Lower lobe of right lung (tissue), 2 donors: ENCODE measurements around the gene MIPEP. TPM values are rescaled to one million over a fixed set of nuclear protein-coding genes. Genes with fewer than 3 reads are reported as not detected.

Experiments
- ATAC-seq, 2 donors: fragments of 200-7000 bp; cut with Tn5 transposase; one replicate each; pipeline ENCODE4 v1.9.1; 2020 to 2022; ENCODE audit warnings: mild to moderate bottlenecking in 2 of 2, moderate library complexity in 2 of 2
- DNase-seq: peaks from one replicate; pipeline ENCODE4 v3.0.0-alpha.2; 2020
- H3K27ac ChIP-seq: fragments of 200-600 bp; one replicate; pipeline ENCODE4 v1.8.0; 2022
- H3K27me3 ChIP-seq: fragments of 200-600 bp; one replicate; pipeline ENCODE4 v1.8.0; 2022; ENCODE audit warnings: low read depth
- H3K36me3 ChIP-seq: fragments of 200-600 bp; one replicate; pipeline ENCODE4 v1.8.0; 2022; ENCODE audit warnings: mild to moderate bottlenecking
- H3K4me1 ChIP-seq: fragments of 200-600 bp; one replicate; pipeline ENCODE4 v1.8.0; 2022
- H3K4me3 ChIP-seq: fragments of 200-600 bp; one replicate; pipeline ENCODE4 v1.8.0; 2022; ENCODE audit warnings: mild to moderate bottlenecking
- H3K9me3 ChIP-seq: fragments of 200-600 bp; one replicate; pipeline ENCODE4 v1.8.0; 2022
- intact Hi-C: fragments of 100-400 bp; cut with DNase I; formaldehyde crosslinking; loops from one replicate; pipeline ENCODE4 v1.11.0; 2022
- total RNA-seq: library from RNA; stranded (reverse); fragmentation: NEBNext Ultra II Directional; extraction: Animal tissue kit (Norgen Biotek cat#: 25700); gene quantifications from one replicate; pipeline ENCODE4 v1.2.1, GENCODE V29; 2021
- TF ChIP-seq, protein P1 (sequence below): fragments of 200-600 bp; IDR thresholded peaks from one replicate; pipeline ENCODE4 v1.8.0; 2022; ENCODE audit warnings: antibody characterized with exemption, mild to moderate bottlenecking
- donor health status: DM: no; HTN: yes; CAD: no; lungs with severe emphysema.

The MIPEP gene
- total RNA-seq, 1 donor from 2014 or later, result 18.4 TPM

DNA sequence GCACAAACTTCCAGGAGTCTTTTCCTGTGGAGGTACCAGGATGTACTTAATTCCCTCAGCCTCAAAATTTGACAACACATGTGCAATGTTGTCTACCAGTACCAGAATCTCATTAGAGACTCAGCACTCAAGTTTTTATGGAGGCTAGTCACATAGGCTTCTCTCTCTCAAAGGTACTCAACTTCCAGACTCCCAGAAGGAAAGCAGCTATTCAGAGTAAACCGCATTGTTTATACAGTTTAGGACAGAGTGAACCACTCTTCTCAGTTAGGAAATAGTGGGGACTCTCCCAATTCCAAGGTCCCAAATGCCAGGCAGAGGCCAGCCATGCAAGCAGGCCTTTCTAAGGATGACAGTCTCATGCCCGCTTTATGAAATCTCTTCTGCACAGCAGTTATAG, 16.6 kb upstream of the MIPEP start:
- ATAC-seq (no peak), DNase-seq (no peak)
- no peak overlapping the region for H3K4me3 ChIP-seq
- TF ChIP-seq, protein P1, sequence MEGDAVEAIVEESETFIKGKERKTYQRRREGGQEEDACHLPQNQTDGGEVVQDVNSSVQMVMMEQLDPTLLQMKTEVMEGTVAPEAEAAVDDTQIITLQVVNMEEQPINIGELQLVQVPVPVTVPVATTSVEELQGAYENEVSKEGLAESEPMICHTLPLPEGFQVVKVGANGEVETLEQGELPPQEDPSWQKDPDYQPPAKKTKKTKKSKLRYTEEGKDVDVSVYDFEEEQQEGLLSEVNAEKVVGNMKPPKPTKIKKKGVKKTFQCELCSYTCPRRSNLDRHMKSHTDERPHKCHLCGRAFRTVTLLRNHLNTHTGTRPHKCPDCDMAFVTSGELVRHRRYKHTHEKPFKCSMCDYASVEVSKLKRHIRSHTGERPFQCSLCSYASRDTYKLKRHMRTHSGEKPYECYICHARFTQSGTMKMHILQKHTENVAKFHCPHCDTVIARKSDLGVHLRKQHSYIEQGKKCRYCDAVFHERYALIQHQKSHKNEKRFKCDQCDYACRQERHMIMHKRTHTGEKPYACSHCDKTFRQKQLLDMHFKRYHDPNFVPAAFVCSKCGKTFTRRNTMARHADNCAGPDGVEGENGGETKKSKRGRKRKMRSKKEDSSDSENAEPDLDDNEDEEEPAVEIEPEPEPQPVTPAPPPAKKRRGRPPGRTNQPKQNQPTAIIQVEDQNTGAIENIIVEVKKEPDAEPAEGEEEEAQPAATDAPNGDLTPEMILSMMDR, result no peak
- H3K4me1 ChIP-seq, result peaks cover 10% of the 10 kb centered on the region
- no peak overlapping the region for H3K27ac ChIP-seq
- H3K9me3 ChIP-seq, result no peaks in the 10 kb centered on the region
- H3K36me3 ChIP-seq, result no peaks in the 10 kb centered on the region
- peaks cover 27% of the 10 kb centered on the region for H3K27me3 ChIP-seq
- intact Hi-C loops, result no loop called here

DNA sequence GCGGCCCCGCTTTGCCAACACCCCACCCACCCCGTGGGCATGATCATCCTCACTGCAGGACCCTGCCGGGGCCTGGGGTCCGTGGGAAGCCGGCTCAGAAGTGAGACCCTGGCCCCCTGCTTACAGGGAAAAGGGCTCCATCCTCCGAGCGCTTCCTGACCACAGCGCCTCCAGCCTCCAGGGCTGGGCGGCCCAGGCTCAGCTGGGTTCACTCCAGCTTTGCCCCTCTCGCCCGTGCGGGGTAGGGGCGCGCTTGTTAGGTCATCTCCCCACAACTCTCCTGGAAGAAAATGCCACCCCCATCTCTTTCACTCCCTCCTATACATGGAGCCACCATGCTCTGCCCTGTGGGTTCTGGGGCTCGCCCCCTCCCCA, 14.7 kb upstream of the MIPEP start:
- intact Hi-C loops, result no loop called here
- ATAC-seq, result peak in 1 of 2 donors; percentile 24
- H3K4me3 ChIP-seq, result no peak overlapping the region
- no peak for DNase-seq
- peaks cover 27% of the 10 kb centered on the region for H3K27me3 ChIP-seq
- H3K36me3 ChIP-seq, result no peaks in the 10 kb centered on the region
- TF ChIP-seq, protein P1, result no peak
- peaks cover 15% of the 10 kb centered on the region for H3K4me1 ChIP-seq
- H3K9me3 ChIP-seq, result no peaks in the 10 kb centered on the region
- H3K27ac ChIP-seq, result no peak overlapping the region

DNA sequence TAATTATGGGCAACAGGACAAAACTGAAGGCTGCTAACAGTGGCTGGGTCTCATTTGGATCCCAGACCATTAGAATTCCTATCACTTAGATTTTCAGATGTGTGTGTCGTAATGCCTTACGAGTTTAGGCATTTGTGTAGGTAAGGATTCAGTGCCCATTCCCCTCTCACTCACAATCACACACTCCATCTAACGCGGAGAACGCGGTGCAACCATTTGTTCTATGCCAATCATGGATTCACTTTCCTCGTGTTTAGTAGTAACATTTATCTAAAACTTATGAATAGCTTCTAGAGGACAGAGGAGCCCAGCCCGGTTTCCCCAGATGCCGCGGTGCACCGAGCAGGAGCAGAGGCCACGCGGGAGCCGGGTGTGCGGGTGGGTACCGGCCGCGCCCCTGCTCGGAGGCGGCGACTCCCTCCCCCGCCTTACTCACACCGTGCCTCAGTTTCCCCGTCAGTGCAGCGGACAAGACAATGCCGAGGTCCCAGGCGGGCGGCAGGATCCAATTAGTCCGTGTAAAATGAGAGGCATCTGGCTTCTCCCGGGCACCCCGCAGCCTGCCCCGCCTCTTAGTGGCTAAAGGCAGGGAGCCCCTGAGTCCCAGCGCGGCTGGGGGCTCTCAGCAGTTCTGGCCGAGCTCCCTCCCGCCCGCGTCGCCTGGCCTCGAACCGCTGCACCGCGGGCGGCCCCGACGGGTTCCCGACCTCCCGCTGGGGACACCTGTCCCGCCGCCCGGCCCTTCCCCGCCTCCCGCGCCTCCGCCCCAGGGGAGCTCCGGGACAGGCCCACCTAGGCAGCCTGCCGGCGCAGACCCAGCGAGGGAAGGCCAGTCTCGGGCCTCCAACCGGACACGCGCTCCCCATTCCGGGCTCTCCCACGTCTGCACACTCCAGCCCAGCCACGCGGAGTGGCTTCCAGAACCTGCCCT, 14.0 kb upstream of the MIPEP start:
- ATAC-seq, result peak; percentile 25 to 55
- no peaks in the 10 kb centered on the region for H3K9me3 ChIP-seq
- no peaks in the 10 kb centered on the region for H3K36me3 ChIP-seq
- no peak overlapping the region for H3K27ac ChIP-seq
- intact Hi-C loops, result no loop called here
- H3K4me1 ChIP-seq, result peaks cover 17% of the 10 kb centered on the region
- no peak for DNase-seq
- H3K27me3 ChIP-seq, result peaks cover 27% of the 10 kb centered on the region
- H3K4me3 ChIP-seq, result peak overlapping the region; percentile 35
- TF ChIP-seq, protein P1, result no peak

DNA sequence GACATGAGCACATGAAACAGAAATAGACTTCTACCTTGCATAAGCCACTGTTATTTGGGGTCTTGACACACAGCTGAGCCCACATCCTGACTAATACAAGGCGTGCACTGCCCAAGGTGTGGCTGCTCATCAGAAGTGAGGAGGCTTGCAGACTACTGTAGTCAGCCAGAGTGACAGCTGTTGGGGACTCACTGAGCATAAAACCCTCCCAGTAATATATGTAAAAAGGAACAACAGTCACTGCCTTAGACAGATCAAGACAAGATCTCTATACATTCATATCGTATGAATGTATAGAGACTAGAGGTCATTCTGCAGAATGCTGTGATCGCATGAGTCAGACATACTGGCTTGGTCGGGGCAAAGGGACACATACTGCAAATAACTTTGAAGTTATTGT, 12.2 kb upstream of the MIPEP start:
- peaks cover 27% of the 10 kb centered on the region for H3K27me3 ChIP-seq
- intact Hi-C loops, result no loop called here
- H3K36me3 ChIP-seq, result no peaks in the 10 kb centered on the region
- H3K4me3 ChIP-seq, result no peak overlapping the region
- peaks cover 17% of the 10 kb centered on the region for H3K4me1 ChIP-seq
- TF ChIP-seq, protein P1, result no peak
- H3K27ac ChIP-seq, result no peak overlapping the region
- DNase-seq (no peak), ATAC-seq (no peak)
- H3K9me3 ChIP-seq, result no peaks in the 10 kb centered on the region

DNA sequence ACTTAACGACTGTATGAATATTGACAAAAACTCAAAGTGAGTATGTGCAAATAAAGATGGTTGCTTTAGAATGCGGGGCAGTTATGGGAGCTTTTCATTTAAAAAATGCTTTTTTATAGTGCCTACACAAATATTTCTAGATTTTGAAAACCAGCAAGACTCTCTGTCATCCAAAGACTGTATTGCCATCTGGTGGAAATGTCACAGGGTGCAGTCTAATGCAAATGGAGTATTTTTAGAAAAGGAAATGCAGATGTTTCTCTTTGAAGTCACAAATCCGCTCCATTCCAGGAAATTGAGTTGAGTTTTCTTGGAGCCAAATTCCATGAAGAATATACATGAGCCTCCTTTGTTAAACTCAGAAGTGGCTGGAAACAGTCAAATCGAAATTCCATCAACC, 10.4 kb upstream of the MIPEP start:
- peaks cover 25% of the 10 kb centered on the region for H3K27me3 ChIP-seq
- H3K36me3 ChIP-seq, result no peaks in the 10 kb centered on the region
- ATAC-seq (peak; percentile 34 to 68), DNase-seq (no peak)
- peaks cover 17% of the 10 kb centered on the region for H3K4me1 ChIP-seq
- intact Hi-C loops, result no loop called here
- TF ChIP-seq, protein P1, result peak; percentile 69
- no peak overlapping the region for H3K4me3 ChIP-seq
- H3K27ac ChIP-seq, result no peak overlapping the region
- no peaks in the 10 kb centered on the region for H3K9me3 ChIP-seq
